ENCODE results near the gene ARIH2.

DNA sequence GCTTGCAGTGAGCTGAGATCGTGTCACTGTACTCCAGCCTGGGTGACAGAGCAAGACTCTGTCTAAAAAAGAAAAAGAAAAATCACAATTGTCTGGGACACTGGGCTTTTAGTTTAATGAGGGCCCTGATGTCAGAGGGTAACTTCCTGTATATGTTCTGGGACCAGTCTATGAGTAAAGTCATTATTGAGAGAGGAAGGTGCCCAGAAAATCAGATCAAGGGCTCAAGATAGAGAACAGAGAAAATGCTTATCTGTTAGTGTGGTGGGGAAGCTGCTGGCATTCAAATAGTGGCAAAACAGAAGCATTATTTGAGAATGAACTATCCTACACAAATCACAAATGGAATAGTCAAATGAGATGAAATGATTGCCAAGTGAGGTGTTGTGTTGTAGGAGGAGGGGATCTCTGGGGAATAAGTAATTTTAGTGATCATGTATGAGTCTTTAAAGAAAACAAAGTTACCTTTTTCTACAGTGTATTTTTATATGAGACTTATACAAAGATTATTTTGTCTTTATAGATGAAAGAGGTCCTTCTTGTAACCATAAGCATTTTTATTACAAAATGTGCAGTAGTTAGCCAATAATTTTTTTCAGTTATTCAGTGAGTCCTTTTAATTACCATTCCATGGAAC, 13.4 kb downstream of the ARIH2 start:
- TF ChIP-seq, protein P1, sequence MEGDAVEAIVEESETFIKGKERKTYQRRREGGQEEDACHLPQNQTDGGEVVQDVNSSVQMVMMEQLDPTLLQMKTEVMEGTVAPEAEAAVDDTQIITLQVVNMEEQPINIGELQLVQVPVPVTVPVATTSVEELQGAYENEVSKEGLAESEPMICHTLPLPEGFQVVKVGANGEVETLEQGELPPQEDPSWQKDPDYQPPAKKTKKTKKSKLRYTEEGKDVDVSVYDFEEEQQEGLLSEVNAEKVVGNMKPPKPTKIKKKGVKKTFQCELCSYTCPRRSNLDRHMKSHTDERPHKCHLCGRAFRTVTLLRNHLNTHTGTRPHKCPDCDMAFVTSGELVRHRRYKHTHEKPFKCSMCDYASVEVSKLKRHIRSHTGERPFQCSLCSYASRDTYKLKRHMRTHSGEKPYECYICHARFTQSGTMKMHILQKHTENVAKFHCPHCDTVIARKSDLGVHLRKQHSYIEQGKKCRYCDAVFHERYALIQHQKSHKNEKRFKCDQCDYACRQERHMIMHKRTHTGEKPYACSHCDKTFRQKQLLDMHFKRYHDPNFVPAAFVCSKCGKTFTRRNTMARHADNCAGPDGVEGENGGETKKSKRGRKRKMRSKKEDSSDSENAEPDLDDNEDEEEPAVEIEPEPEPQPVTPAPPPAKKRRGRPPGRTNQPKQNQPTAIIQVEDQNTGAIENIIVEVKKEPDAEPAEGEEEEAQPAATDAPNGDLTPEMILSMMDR (IDR thresholded peaks at IDR 0.05; ENCODE audit: low read depth, low read length), result no peak
- TF ChIP-seq EZH2phosphoT487 (IDR thresholded peaks at IDR 0.05; ENCODE audit: low read depth), result no peak
